Measurements from ENCODE around the gene TTC19. TPM values are rescaled to one million over a fixed set of nuclear protein-coding genes. Genes with fewer than 3 reads are reported as not detected.
A peak's percentile ranks its signal among the peaks of the same experiment; 100 is the strongest.

Gene TTC19
- total RNA-seq, 2 experiments from 2014 or later: 57.8 to 66.7 TPM

GRCh38 chr17:15957206-15957605 lies 42.4 kb upstream of the TTC19 start:
- peak in 2 of 14 experiments; percentile 17 to 30 for DNase-seq
- ChIA-PET CTCF (no interaction called here), POLR2A (interaction anchor here (0.7 kb wide), 1 partner anchor 10 kb away, joined by 3 read pairs; no protein-coding TSS in a partner anchor)
- Mint-ChIP-seq H3K27ac (no peak overlapping the region), H3K9me3 (no peaks in the 10 kb centered on the region), H3K4me1 (ENCODE audit: low read depth) (peaks cover 8% of the 10 kb centered on the region), H3K27me3 (no peaks in the 10 kb centered on the region), H3K4me3 (no peak overlapping the region), H3K36me3 (ENCODE audit: low read depth) (no peaks in the 10 kb centered on the region)
- no peak for TF ChIP-seq CTCF (IDR thresholded peaks at IDR 0.05)
- H3K27me3 ChIP-seq (ENCODE audit: control insufficient read depth in 1 of 2, insufficient read depth in 2 of 2, low read length in 2 of 2): no peaks in the 10 kb centered on the region
- H3K36me3 ChIP-seq (ENCODE audit: insufficient read depth, low read length): no peaks in the 10 kb centered on the region
- no peaks in the 10 kb centered on the region for H3K4me1 ChIP-seq (ENCODE audit: insufficient read depth, low read length)
- ATAC-seq (ENCODE audit: poor library complexity): no peak
- H3K27ac ChIP-seq (ENCODE audit: low read depth in 1 of 2, low read length in 2 of 2): no peak overlapping the region
- intact Hi-C loops (cut with DNase I, micrococcal nuclease): no loop called here
- no peaks in the 10 kb centered on the region for H3K9me3 ChIP-seq (ENCODE audit: control insufficient read depth in 1 of 2, insufficient read depth in 1 of 2, low read length in 2 of 2)
- H3K4me3 ChIP-seq (ENCODE audit: low read length): no peak overlapping the region

- no peak overlapping the region for H3K4me3 Mint-ChIP-seq
- no peaks in the 10 kb centered on the region for H3K36me3 Mint-ChIP-seq (ENCODE audit: low read depth)
- Histone ChIP-seq H3K4me3 (ENCODE audit: low read length) (no peak overlapping the region), H3K4me1 (ENCODE audit: insufficient read depth, low read length) (no peaks in the 10 kb centered on the region), H3K27ac (ENCODE audit: low read depth in 1 of 2, low read length in 2 of 2) (no peak overlapping the region), H3K36me3 (ENCODE audit: insufficient read depth, low read length) (no peaks in the 10 kb centered on the region), H3K27me3 (ENCODE audit: control insufficient read depth in 1 of 2, insufficient read depth in 2 of 2, low read length in 2 of 2) (no peaks in the 10 kb centered on the region), H3K9me3 (ENCODE audit: control insufficient read depth in 1 of 2, insufficient read depth in 1 of 2, low read length in 2 of 2) (no peaks in the 10 kb centered on the region)
- TF ChIP-seq CTCF (IDR thresholded peaks at IDR 0.05): no peak
- CTCF ChIA-PET: interaction anchor here (1.8 kb wide), 1 partner anchor 13 kb away, joined by 6 read pairs; the partner anchor contains the start of gene ADORA2B
- no peaks in the 10 kb centered on the region for H3K9me3 Mint-ChIP-seq
- ATAC-seq (ENCODE audit: poor library complexity) (no peak), DNase-seq (no peak)
- H3K27ac Mint-ChIP-seq: no peak overlapping the region
- intact Hi-C loops (cut with DNase I, micrococcal nuclease): no loop called here
- POLR2A ChIA-PET: interaction anchor here (0.7 kb wide), 1 partner anchor 11 kb away, joined by 3 read pairs; no protein-coding TSS in a partner anchor
- no peaks in the 10 kb centered on the region for H3K27me3 Mint-ChIP-seq
- peaks cover 8% of the 10 kb centered on the region for H3K4me1 Mint-ChIP-seq (ENCODE audit: low read depth)
Observed at GRCh38 chr17:15957608-15958307, 41.9 kb upstream of the TTC19 start.

- Mint-ChIP-seq H3K36me3 (ENCODE audit: low read depth) (no peaks in the 10 kb centered on the region), H3K27me3 (no peaks in the 10 kb centered on the region), H3K27ac (no peak overlapping the region), H3K9me3 (no peaks in the 10 kb centered on the region), H3K4me3 (no peak overlapping the region), H3K4me1 (ENCODE audit: low read depth) (peaks cover 8% of the 10 kb centered on the region)
- no peaks in the 10 kb centered on the region for H3K36me3 ChIP-seq (ENCODE audit: insufficient read depth, low read length)
- no peak overlapping the region for H3K4me3 ChIP-seq (ENCODE audit: low read length)
- intact Hi-C loops (cut with DNase I, micrococcal nuclease): no loop called here
- no peak for TF ChIP-seq CTCF (IDR thresholded peaks at IDR 0.05)
- no peaks in the 10 kb centered on the region for H3K4me1 ChIP-seq (ENCODE audit: insufficient read depth, low read length)
- no peaks in the 10 kb centered on the region for H3K27me3 ChIP-seq (ENCODE audit: control insufficient read depth in 1 of 2, insufficient read depth in 2 of 2, low read length in 2 of 2)
- ATAC-seq (ENCODE audit: poor library complexity) (no peak), DNase-seq (no peak)
- H3K27ac ChIP-seq (ENCODE audit: low read depth in 1 of 2, low read length in 2 of 2): no peak overlapping the region
- ChIA-PET POLR2A (no interaction called here), CTCF (interaction anchor here (1.8 kb wide), 1 partner anchor 14 kb away, joined by 6 read pairs; the partner anchor contains the start of gene ADORA2B)
- no peaks in the 10 kb centered on the region for H3K9me3 ChIP-seq (ENCODE audit: control insufficient read depth in 1 of 2, insufficient read depth in 1 of 2, low read length in 2 of 2)
Observed at GRCh38 chr17:15958484-15958854, 41.2 kb upstream of the TTC19 start.

Data from CD4-positive, alpha-beta T cell (primary cell).